ENCODE measurements around the gene KREMEN1. TPM values are rescaled to one million over a fixed set of nuclear protein-coding genes. Genes with fewer than 3 reads are reported as not detected.

KREMEN1 gene
- total RNA-seq, 1 donor from 2014 or later, result 24.6 TPM

DNA sequence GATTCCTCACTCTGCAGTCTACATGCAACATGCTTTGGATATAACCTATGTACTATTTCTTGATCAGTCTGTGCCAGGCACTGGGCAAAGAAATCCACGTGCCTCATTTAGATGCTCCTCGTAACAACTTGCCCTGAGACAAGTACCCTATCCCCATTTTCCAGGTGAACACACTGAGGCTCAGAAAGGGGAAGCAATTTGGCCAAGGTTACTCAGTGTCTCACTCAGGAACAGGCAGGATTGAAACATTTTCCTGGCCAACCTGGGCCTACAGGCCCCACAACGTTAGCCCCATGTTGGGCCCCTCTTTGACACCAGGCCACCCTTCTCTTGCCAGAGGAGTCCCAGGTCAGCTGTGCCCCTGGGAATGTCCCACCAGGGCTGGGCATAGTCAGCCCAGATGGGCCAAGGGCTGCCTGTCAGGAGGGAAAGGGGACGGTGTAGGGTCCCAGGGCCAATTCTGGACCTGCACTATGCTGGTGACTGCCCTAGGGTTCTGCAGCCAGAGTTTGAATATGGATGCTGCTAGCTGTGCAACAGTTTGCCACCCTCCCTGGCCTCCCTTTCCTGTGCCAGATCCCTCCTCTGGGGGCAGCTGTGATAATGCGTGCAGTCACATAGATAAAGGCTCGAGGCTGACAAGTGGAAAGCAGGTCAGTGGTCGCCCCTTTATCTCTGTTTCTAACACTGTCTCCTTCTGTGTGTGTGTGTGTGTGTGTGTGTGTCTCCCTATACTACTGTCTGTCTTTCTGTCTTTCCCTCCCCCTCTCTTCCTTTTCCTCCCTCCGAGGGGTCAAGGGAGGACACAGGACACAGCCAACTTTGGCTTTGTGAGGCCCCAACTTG lies 122.5 kb downstream of the KREMEN1 start:
- H3K27ac ChIP-seq, result no peak overlapping the region
- H3K36me3 ChIP-seq, result no peaks in the 10 kb centered on the region
- no peak overlapping the region for H3K4me3 ChIP-seq
- H3K9me3 ChIP-seq, result no peaks in the 10 kb centered on the region
- no peaks in the 10 kb centered on the region for H3K27me3 ChIP-seq
- no peak for TF ChIP-seq POLR2A (IDR thresholded peaks at IDR 0.05)
- TF ChIP-seq, protein P1, sequence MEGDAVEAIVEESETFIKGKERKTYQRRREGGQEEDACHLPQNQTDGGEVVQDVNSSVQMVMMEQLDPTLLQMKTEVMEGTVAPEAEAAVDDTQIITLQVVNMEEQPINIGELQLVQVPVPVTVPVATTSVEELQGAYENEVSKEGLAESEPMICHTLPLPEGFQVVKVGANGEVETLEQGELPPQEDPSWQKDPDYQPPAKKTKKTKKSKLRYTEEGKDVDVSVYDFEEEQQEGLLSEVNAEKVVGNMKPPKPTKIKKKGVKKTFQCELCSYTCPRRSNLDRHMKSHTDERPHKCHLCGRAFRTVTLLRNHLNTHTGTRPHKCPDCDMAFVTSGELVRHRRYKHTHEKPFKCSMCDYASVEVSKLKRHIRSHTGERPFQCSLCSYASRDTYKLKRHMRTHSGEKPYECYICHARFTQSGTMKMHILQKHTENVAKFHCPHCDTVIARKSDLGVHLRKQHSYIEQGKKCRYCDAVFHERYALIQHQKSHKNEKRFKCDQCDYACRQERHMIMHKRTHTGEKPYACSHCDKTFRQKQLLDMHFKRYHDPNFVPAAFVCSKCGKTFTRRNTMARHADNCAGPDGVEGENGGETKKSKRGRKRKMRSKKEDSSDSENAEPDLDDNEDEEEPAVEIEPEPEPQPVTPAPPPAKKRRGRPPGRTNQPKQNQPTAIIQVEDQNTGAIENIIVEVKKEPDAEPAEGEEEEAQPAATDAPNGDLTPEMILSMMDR (IDR thresholded peaks at IDR 0.05), result no peak
- TF ChIP-seq POLR2AphosphoS5 (IDR thresholded peaks at IDR 0.05; ENCODE audit: insufficient read depth in 1 of 2, low read depth in 1 of 2), result no peak
- DNase-seq (ENCODE audit: extremely low spot score in 2 of 2), result no peak
- intact Hi-C loops (cut with DNase I), result no loop called here
- no peaks in the 10 kb centered on the region for H3K4me1 ChIP-seq

DNA sequence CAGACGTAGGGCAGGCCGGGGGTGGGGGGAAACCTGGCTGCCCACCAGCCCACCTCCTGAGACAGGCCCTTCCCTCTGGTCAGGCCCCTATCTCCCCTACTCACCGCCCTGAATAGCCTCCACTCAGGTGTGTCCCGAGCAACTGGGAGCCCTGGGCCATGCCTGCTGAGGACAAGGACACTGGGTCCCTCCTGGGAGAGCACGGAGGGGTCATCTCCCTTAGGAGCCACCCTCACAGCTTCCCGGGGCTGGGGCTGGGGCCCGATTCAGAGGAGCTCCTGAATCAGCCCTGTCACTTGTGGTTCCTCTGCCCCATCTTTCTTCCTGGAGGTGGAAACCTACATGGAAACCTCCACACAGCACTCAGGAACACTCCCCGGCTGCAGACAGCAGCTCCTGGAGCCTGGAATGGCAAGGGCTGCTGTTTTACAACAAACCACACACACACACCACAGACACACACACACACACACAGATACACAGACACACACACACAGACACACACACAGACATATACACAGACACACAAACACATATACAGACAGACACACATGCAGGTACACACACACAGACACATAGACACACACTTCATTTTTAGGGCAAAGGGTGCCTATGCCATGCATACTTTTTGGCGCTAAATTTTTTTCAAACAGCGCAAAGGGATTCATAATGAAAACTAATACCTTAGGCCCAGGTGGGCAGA lies 123.3 kb downstream of the KREMEN1 start:
- DNase-seq (ENCODE audit: extremely low spot score in 2 of 2), result no peak
- Histone ChIP-seq H3K27me3 (no peaks in the 10 kb centered on the region), H3K4me3 (no peak overlapping the region), H3K27ac (no peak overlapping the region), H3K9me3 (no peaks in the 10 kb centered on the region), H3K36me3 (no peaks in the 10 kb centered on the region), H3K4me1 (no peaks in the 10 kb centered on the region)
- intact Hi-C loops (cut with DNase I), result no loop called here
- TF ChIP-seq POLR2A (IDR thresholded peaks at IDR 0.05) (no peak), POLR2AphosphoS5 (IDR thresholded peaks at IDR 0.05; ENCODE audit: insufficient read depth in 1 of 2, low read depth in 1 of 2) (no peak)
- TF ChIP-seq, protein P1 (IDR thresholded peaks at IDR 0.05), result no peak

DNA sequence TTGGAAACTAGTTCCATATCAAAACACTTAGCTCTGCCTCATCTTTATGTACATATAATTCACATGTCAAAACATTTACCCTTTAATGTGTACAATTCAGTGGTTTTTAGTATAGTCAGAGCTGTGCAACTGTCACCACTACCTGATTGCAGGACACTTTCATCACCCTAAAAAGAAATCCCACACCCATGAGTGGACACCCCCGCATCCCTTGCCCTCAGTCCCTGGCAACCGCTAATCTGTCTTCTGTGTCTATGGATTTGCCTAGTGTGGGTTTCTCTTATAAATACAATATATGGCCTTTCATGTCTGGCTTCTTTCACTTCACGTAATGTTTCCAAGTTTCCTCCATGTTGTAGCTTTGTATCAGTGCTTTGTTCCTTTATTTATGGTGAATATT lies 124.3 kb downstream of the KREMEN1 start:
- DNase-seq (ENCODE audit: extremely low spot score in 2 of 2), result no peak
- intact Hi-C loops (cut with DNase I), result no loop called here
- Histone ChIP-seq H3K9me3 (no peaks in the 10 kb centered on the region), H3K36me3 (no peaks in the 10 kb centered on the region), H3K4me1 (no peaks in the 10 kb centered on the region), H3K4me3 (no peak overlapping the region), H3K27me3 (no peaks in the 10 kb centered on the region), H3K27ac (no peak overlapping the region)
- no peak for TF ChIP-seq POLR2A (IDR thresholded peaks at IDR 0.05)
- TF ChIP-seq POLR2AphosphoS5 (IDR thresholded peaks at IDR 0.05; ENCODE audit: insufficient read depth in 1 of 2, low read depth in 1 of 2), result no peak
- TF ChIP-seq, protein P1 (IDR thresholded peaks at IDR 0.05), result no peak

DNA sequence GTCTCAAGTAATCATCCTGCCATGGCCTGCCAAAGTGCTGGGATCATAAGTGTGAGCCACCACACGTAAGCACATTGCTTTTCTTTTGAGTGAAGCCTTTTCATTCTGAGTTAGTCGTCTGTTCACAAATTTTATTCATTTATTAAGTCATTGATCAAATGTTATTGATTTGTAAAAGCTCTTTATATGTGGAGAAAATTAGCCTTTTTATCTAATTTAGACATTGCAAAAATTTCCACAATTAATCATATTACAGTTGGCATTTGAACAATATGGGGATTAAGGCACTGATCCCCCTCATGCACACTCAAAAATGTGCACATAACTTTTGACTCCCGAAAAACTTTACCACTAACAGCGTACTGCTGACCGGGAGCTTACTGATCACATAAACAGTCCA lies 125.4 kb downstream of the KREMEN1 start:
- intact Hi-C loops (cut with DNase I), result no loop called here
- TF ChIP-seq, protein P1 (IDR thresholded peaks at IDR 0.05), result no peak
- TF ChIP-seq POLR2AphosphoS5 (IDR thresholded peaks at IDR 0.05; ENCODE audit: insufficient read depth in 1 of 2, low read depth in 1 of 2) (no peak), POLR2A (IDR thresholded peaks at IDR 0.05) (no peak)

More for the DNA sequence above, 125.4 kb downstream of the KREMEN1 start:
- Histone ChIP-seq H3K27ac (no peak overlapping the region), H3K9me3 (no peaks in the 10 kb centered on the region), H3K4me1 (no peaks in the 10 kb centered on the region), H3K27me3 (no peaks in the 10 kb centered on the region), H3K4me3 (no peak overlapping the region), H3K36me3 (no peaks in the 10 kb centered on the region)
- peak in 1 of 2 donors; percentile 2 for DNase-seq (ENCODE audit: extremely low spot score in 2 of 2)
